Measurements from ENCODE around the gene BORA.

The BORA gene

DNA sequence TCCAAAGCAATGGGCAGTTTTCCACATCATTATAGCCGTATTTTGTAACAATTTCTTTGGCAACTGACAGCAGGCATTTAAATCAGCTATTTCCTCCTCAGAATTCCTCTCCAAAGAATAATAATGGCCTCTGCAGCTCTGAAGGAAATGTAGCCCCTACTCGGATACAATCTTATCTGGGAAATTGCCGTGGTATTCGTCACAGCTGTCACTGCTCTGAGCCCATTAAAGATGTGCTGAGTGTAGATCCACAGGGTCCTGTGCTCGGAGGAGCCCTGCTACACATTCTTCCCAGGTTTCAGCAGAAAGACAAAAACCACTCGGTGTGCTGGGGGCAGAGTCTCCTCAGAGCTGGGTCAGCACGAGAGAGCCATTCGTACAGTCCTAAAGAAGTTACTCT is 33.4 kb upstream of the BORA start:
- H3K4me3 ChIP-seq (ENCODE audit: low read depth, low read length), result no peak overlapping the region
- TF ChIP-seq, protein P1, sequence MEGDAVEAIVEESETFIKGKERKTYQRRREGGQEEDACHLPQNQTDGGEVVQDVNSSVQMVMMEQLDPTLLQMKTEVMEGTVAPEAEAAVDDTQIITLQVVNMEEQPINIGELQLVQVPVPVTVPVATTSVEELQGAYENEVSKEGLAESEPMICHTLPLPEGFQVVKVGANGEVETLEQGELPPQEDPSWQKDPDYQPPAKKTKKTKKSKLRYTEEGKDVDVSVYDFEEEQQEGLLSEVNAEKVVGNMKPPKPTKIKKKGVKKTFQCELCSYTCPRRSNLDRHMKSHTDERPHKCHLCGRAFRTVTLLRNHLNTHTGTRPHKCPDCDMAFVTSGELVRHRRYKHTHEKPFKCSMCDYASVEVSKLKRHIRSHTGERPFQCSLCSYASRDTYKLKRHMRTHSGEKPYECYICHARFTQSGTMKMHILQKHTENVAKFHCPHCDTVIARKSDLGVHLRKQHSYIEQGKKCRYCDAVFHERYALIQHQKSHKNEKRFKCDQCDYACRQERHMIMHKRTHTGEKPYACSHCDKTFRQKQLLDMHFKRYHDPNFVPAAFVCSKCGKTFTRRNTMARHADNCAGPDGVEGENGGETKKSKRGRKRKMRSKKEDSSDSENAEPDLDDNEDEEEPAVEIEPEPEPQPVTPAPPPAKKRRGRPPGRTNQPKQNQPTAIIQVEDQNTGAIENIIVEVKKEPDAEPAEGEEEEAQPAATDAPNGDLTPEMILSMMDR (IDR thresholded peaks at IDR 0.05; ENCODE audit: low read depth, low read length), result no peak

- TF ChIP-seq, protein P1 (IDR thresholded peaks at IDR 0.05; ENCODE audit: low read depth, low read length), result no peak
- H3K4me3 ChIP-seq (ENCODE audit: low read depth, low read length), result no peak overlapping the region
Observed at GRCh38 chr13:72696579-72696978, 31.1 kb upstream of the BORA start.

DNA sequence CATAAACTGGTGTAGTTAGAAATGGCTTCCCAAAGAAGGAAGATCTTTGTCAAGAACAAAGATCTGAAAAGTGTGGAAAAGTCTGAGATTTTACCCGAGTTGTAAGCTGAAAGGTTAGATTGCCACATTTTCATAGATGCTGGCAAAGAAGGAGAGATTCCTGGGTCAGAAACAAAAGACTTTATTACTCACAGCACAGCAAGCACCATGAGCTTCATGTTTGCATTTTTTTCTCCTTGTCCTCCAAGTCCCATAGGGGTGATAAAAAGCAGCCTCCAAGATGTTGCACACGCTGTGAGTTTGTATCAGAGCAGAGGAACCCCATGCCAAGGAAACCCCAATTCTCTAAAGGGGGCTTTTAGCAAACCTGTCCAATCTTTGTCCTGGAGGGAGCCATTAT is 29.6 kb upstream of the BORA start:
- TF ChIP-seq, protein P1 (IDR thresholded peaks at IDR 0.05; ENCODE audit: low read depth, low read length), result no peak
- H3K4me3 ChIP-seq (ENCODE audit: low read depth, low read length), result no peak overlapping the region

DNA sequence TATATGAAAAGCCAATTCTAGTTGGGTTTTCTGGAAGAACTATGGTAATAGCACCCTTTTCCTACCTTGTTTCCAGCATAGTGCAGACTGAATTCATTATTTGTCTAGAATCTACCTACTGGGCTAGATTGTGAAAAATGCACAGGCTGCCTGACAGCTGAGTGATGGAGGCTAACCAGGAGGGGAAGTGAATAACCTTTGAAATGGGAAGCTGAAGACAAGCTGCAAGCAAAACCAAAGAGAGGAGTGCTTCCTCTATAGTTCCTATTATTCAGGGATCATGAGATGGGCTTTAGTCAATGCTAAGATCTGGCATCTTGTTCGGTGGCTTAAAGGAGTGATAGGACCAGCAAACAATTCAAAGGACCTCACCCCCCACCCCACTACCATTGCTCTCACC is 27.2 kb upstream of the BORA start:
- no peak overlapping the region for H3K4me3 ChIP-seq (ENCODE audit: low read depth, low read length)
- TF ChIP-seq, protein P1 (IDR thresholded peaks at IDR 0.05; ENCODE audit: low read depth, low read length), result no peak

- no peak overlapping the region for H3K4me3 ChIP-seq (ENCODE audit: low read depth, low read length)
- TF ChIP-seq, protein P1 (IDR thresholded peaks at IDR 0.05; ENCODE audit: low read depth, low read length), result no peak
Observed at GRCh38 chr13:72716776-72717175, 10.9 kb upstream of the BORA start.

DNA sequence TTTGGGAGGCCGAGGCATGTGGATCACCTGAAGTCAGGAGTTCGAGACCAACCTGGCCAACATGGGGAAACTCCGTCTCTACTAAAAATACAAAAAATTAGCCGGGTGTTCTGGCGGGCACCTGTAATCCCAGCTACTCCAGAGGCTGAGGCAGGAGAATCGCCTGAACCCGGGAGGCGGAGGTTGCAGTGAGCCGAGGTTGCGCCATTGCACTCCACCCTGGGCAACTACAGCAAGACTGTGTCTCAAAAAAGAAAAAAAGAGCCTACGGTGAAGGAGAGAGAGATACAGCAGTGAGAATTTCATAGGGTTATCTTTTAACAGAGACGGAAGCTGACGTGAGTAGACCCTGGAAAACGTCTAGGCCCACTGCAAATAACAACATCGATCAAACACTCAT is 1.5 kb upstream of the BORA start:
- peak overlapping the region; percentile 97 for H3K4me3 ChIP-seq (ENCODE audit: low read depth, low read length)

- TF ChIP-seq, protein P1 (IDR thresholded peaks at IDR 0.05; ENCODE audit: low read depth, low read length), result no peak
- peak overlapping the region; percentile 97 for H3K4me3 ChIP-seq (ENCODE audit: low read depth, low read length)
Observed at GRCh38 chr13:72726726-72727416, 852 bp upstream of the BORA start.

DNA sequence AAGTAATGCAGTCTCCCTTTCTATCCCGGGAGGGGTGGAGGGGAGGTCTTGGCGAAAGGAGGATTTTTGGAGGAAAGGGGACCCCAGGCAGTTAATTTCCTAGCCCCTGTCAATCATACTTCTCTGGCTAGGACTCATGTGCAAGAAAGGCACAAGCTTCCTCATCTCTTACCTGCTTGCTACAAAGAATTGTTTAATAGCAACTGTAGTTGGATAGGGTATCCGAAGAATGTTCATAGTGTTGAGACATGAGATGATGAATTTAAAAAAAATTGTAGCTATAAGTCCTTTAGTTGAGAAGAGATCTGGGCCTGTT is 525 bp downstream of the BORA start:
- peak overlapping the region; percentile 97 for H3K4me3 ChIP-seq (ENCODE audit: low read depth, low read length)
- TF ChIP-seq, protein P1 (IDR thresholded peaks at IDR 0.05; ENCODE audit: low read depth, low read length), result no peak

Data from WI38 (cell line).